Ramos (cell line): ENCODE measurements around the gene LMOD1.

Experiments
- in situ Hi-C: fragments of 300-500 bp; cut with MboI; formaldehyde crosslinking; loops from one replicate; pipeline ENCODE4 v1.14.3; 2022; ENCODE audit warnings: low sequenced_read_pairs; ENCODE audit not compliant: unreplicated experiment

The LMOD1 gene

GRCh38 chr1:201895913-201896807 lies 50.2 kb downstream of the LMOD1 start:
- in situ Hi-C loops, result loop anchor here (5.0 kb wide), 1 partner anchor 76 kb away; no protein-coding TSS in a partner anchor

- in situ Hi-C loops, result loop anchor here (5.0 kb wide), 1 partner anchor 77 kb away; no protein-coding TSS in a partner anchor
Measured at GRCh38 chr1:201895120-201895665, 51.2 kb downstream of the LMOD1 start.

- in situ Hi-C loops, result loop anchor here (5.0 kb wide), 1 partner anchor 78 kb away; no protein-coding TSS in a partner anchor
Measured at GRCh38 chr1:201894343-201895119, 51.8 kb downstream of the LMOD1 start.

GRCh38 chr1:201893431-201893830 lies 52.9 kb downstream of the LMOD1 start:
- in situ Hi-C loops, result no loop called here

GRCh38 chr1:201892211-201892610 lies 54.1 kb downstream of the LMOD1 start:
- in situ Hi-C loops, result no loop called here

GRCh38 chr1:201891451-201892045 lies 54.8 kb downstream of the LMOD1 start:
- in situ Hi-C loops, result no loop called here

GRCh38 chr1:201890806-201891450 lies 55.4 kb downstream of the LMOD1 start:
- in situ Hi-C loops, result no loop called here

GRCh38 chr1:201890223-201890622 lies 56.1 kb downstream of the LMOD1 start:
- in situ Hi-C loops, result no loop called here

- in situ Hi-C loops, result no loop called here
Measured at GRCh38 chr1:201889090-201889968, 57.0 kb downstream of the LMOD1 start.

- in situ Hi-C loops, result no loop called here
Measured at GRCh38 chr1:201888282-201889089, 57.9 kb downstream of the LMOD1 start, which contains the start of gene SHISA4. TSS of gene SHISA4 (plus strand) at chr1:201888898. CDS start at chr1:201888995, 97 bp downstream.

- in situ Hi-C loops, result no loop called here
Measured at GRCh38 chr1:201887116-201887866, 59.1 kb downstream of the LMOD1 start.

GRCh38 chr1:201886103-201886885 lies 60.1 kb downstream of the LMOD1 start:
- in situ Hi-C loops, result no loop called here

- in situ Hi-C loops, result no loop called here
Measured at GRCh38 chr1:201885531-201886075, 60.7 kb downstream of the LMOD1 start.

GRCh38 chr1:201884425-201884824 lies 61.9 kb downstream of the LMOD1 start:
- in situ Hi-C loops, result no loop called here

GRCh38 chr1:201883786-201884185 lies 62.6 kb downstream of the LMOD1 start:
- in situ Hi-C loops, result no loop called here

GRCh38 chr1:201883266-201883665 lies 63.1 kb downstream of the LMOD1 start:
- in situ Hi-C loops, result no loop called here
